ENCODE data around the gene EEFSEC. TPM values are rescaled to one million over a fixed set of nuclear protein-coding genes. Genes with fewer than 3 reads are reported as not detected.

The EEFSEC gene
- total and polyA plus RNA-seq, 2 of the 4 experiments (the other 2 are of a cell fraction): 4.5 to 9.3 TPM

DNA sequence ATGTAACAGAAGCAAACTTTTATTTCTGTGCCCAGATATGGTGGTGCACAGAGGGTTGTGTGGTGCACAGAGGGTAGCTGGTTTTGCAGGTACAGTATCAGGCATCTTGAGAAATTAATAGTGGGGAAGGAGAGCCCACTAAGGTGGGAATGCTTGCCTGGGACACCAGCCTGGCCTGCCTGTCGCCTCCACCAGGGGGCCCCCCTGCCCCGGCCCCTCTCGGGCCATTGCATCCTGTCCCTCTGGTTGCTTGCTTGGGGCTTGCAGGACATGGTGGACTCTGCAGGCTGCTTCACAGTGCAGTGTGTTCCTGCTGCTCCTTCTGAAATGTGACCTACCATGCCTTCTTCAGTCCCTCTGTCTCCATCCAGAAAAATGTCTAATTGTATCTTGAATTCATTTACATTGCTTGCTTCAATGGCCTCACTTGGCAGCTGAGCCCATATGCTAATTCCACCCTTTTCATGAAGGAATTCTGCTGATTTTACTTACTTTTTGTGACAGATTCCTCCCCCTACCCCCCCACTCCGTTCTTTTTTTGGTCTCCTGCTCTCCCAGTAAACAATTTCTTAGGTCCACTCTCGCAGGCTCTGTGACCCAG lies 73.6 kb downstream of the EEFSEC start:
- Histone ChIP-seq H4K91ac (ENCODE audit: insufficient read depth, low read depth, low read length) (no peak overlapping the region), H2AK9ac (replicated peaks; ENCODE audit: low read depth, low read length, poor library complexity) (no peak overlapping the region), H3K4me2 (ENCODE audit: low read depth, low read length) (no peak overlapping the region), H2BK5ac (ENCODE audit: low read depth, low read length, poor library complexity, severe bottlenecking) (no peak overlapping the region), H3K79me1 (ENCODE audit: low read depth in 1 of 2, low read length in 2 of 2) (peaks cover 0 to 15% of the 10 kb centered on the region in 2 experiments; a peak in 1 of 4 replicates), H2BK15ac (ENCODE audit: low read depth, low read length) (no peak overlapping the region), H3K56ac (ENCODE audit: extremely low read depth, insufficient read depth, low read length) (no peak overlapping the region), H3K36me3 (ENCODE audit: control insufficient read depth, insufficient read depth, low read length) (no peaks in the 10 kb centered on the region), H2AK5ac (ENCODE audit: low read depth, low read length) (no peak overlapping the region), H3K4me1 (ENCODE audit: control insufficient read depth, insufficient read depth, low read length) (peaks cover 4% of the 10 kb centered on the region; the same call in 1 of the 2 replicates), H3K27ac (ENCODE audit: insufficient read depth, low read length) (no peak overlapping the region), H3K9me1 (ENCODE audit: insufficient read depth, low read length) (0 out of 2 replicates have a peak, but pooled peaks cover 2% of the 10 kb centered on the region), H3K9ac (ENCODE audit: low read depth, low read length) (no peak overlapping the region), H2BK120ac (ENCODE audit: low read depth, low read length) (no peak overlapping the region), H4K20me1 (ENCODE audit: insufficient read depth, low read length) (0 out of 2 replicates have a peak, but pooled peaks cover 4% of the 10 kb centered on the region), H3K14ac (replicated peaks; ENCODE audit: low read depth, low read length) (no peak overlapping the region), H2BK20ac (ENCODE audit: low read depth, low read length) (no peak overlapping the region), H3K27me3 (ENCODE audit: control insufficient read depth, insufficient read depth, low read length) (no peaks in the 10 kb centered on the region), H3K23ac (ENCODE audit: low read depth, low read length) (no peak overlapping the region), H3K4ac (ENCODE audit: low read depth, low read length) (no peak overlapping the region), H4K5ac (ENCODE audit: low read depth, low read length) (no peak overlapping the region), H3K18ac (ENCODE audit: low read depth, low read length) (no peak overlapping the region), H4K8ac (ENCODE audit: low read depth in 2 of 2, low read length in 2 of 2) (no peak overlapping the region), H3K9me3 (ENCODE audit: control insufficient read depth, insufficient read depth, low read length) (peaks cover 6% of the 10 kb centered on the region; the same call in 1 of the 2 replicates), H3K4me3 (ENCODE audit: insufficient read depth, low read depth, low read length) (no peak overlapping the region), H2AFZ (replicated peaks; ENCODE audit: low read length, poor library complexity) (no peak overlapping the region)
- intact Hi-C loops (cut with micrococcal nuclease): no loop called here
- WGBS, 2 experiments (ENCODE audit: extremely low coverage in 2 of 2, insufficient read length in 1 of 2): 34% methylated on average over 3 of the region's 5 CpGs; no CpG with 5 or more reads in 1 of the 2 experiments
- ATAC-seq (ENCODE audit: low read depth) (peak; percentile 78), DNase-seq (peak; percentile 7)
- CTCF ChIA-PET: interaction anchor here (0.7 to 2.3 kb wide), 3 partner anchors 32 to 96 kb away, joined by 3 to 7 read pairs (median 3); no protein-coding TSS in a partner anchor
- dilution Hi-C loops (cut with HindIII; ENCODE audit: low sequenced_read_pairs, unreplicated experiment): no loop called here
- TF ChIP-seq FOS (IDR thresholded peaks at IDR 0.05; ENCODE audit: low read depth, low read length) (no peak), RFX5 (IDR thresholded peaks at IDR 0.05; ENCODE audit: low read depth, low read length) (no peak), MAFK (IDR thresholded peaks at IDR 0.05; ENCODE audit: low read depth, low read length) (no peak), MAZ (IDR thresholded peaks at IDR 0.05; ENCODE audit: borderline replicate concordance, low read depth, low read length) (no peak), CHD1 (IDR thresholded peaks at IDR 0.05; ENCODE audit: low read depth, low read length) (no peak), RCOR1 (IDR thresholded peaks at IDR 0.05; ENCODE audit: insufficient replicate concordance, low read length) (no peak), SMC3 (IDR thresholded peaks at IDR 0.05; ENCODE audit: low read depth, low read length) (peak; percentile 68), POLR2A (IDR thresholded peaks at IDR 0.05; ENCODE audit: low read depth, low read length) (no peak), CEBPB (IDR thresholded peaks at IDR 0.05; ENCODE audit: low read depth, low read length) (no peak), BHLHE40 (IDR thresholded peaks at IDR 0.05; ENCODE audit: low read depth, low read length) (no peak), MXI1 (IDR thresholded peaks at IDR 0.05; ENCODE audit: borderline replicate concordance, low read depth, low read length) (no peak), RAD21 (IDR thresholded peaks at IDR 0.05; ENCODE audit: low read length) (peak; percentile 69)
- TF ChIP-seq, protein P1, sequence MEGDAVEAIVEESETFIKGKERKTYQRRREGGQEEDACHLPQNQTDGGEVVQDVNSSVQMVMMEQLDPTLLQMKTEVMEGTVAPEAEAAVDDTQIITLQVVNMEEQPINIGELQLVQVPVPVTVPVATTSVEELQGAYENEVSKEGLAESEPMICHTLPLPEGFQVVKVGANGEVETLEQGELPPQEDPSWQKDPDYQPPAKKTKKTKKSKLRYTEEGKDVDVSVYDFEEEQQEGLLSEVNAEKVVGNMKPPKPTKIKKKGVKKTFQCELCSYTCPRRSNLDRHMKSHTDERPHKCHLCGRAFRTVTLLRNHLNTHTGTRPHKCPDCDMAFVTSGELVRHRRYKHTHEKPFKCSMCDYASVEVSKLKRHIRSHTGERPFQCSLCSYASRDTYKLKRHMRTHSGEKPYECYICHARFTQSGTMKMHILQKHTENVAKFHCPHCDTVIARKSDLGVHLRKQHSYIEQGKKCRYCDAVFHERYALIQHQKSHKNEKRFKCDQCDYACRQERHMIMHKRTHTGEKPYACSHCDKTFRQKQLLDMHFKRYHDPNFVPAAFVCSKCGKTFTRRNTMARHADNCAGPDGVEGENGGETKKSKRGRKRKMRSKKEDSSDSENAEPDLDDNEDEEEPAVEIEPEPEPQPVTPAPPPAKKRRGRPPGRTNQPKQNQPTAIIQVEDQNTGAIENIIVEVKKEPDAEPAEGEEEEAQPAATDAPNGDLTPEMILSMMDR (conservative IDR thresholded peaks at IDR 0.05; ENCODE audit: low read depth, low read length): peak; percentile 59
- TF ChIP-seq, protein P2, sequence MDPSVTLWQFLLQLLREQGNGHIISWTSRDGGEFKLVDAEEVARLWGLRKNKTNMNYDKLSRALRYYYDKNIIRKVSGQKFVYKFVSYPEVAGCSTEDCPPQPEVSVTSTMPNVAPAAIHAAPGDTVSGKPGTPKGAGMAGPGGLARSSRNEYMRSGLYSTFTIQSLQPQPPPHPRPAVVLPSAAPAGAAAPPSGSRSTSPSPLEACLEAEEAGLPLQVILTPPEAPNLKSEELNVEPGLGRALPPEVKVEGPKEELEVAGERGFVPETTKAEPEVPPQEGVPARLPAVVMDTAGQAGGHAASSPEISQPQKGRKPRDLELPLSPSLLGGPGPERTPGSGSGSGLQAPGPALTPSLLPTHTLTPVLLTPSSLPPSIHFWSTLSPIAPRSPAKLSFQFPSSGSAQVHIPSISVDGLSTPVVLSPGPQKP (IDR thresholded peaks at IDR 0.05; ENCODE audit: borderline replicate concordance, low read depth, low read length): no peak
- TF ChIP-seq, protein P3, sequence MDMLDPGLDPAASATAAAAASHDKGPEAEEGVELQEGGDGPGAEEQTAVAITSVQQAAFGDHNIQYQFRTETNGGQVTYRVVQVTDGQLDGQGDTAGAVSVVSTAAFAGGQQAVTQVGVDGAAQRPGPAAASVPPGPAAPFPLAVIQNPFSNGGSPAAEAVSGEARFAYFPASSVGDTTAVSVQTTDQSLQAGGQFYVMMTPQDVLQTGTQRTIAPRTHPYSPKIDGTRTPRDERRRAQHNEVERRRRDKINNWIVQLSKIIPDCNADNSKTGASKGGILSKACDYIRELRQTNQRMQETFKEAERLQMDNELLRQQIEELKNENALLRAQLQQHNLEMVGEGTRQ (IDR thresholded peaks at IDR 0.05; ENCODE audit: low read depth, low read length): no peak
- BruUV-seq (replicated peaks): no TSS peak
- POLR2A ChIA-PET (ENCODE audit: unreplicated experiment): no interaction called here
- in situ Hi-C loops (cut with MboI; ENCODE audit: low sequenced_read_pairs): no loop called here
